ENCODE data around the gene NOTCH2. TPM values are rescaled to one million over a fixed set of nuclear protein-coding genes. Genes with fewer than 3 reads are reported as not detected.

The NOTCH2 gene
- total and polyA plus RNA-seq, 9 of the 15 experiments (the other 6 are each of a cell fraction or from before 2014, with no cell fraction given) = 0.04 to 1.2 (median 0.28) TPM; not detected in 1

- in situ Hi-C loops (cut with MboI) (no loop called here), intact Hi-C loops (cut with micrococcal nuclease) (no loop called here)
- Histone ChIP-seq H3K9me3 (replicated peaks; ENCODE audit: control insufficient read depth, insufficient read depth, low read depth, low read length) (no peaks in the 10 kb centered on the region), H3K79me2 (ENCODE audit: control insufficient read depth, insufficient read depth, low read length) (no peaks in the 10 kb centered on the region), H3K4me1 (replicated peaks in 1 of 2; ENCODE audit: control insufficient read depth in 2 of 2, insufficient read depth in 2 of 2, low read length in 2 of 2) (no peaks in the 10 kb centered on the region), H3K9me1 (ENCODE audit: control insufficient read depth, insufficient read depth, low read length) (no peaks in the 10 kb centered on the region), H3K4me3 (no peak overlapping the region), H4K20me1 (replicated peaks; ENCODE audit: control insufficient read depth, insufficient read depth, low read length) (no peaks in the 10 kb centered on the region), H3K4me2 (ENCODE audit: insufficient read depth, low read length) (no peak overlapping the region), H3K27me3 (ENCODE audit: control insufficient read depth in 2 of 2, insufficient read depth in 2 of 2, low read length in 2 of 2) (peaks cover 0 to 4% of the 10 kb centered on the region in 2 experiments; a peak in 2 of 5 replicates), H2AFZ (ENCODE audit: low read depth, low read length) (no peak overlapping the region), H3K9ac (ENCODE audit: insufficient read depth in 1 of 2, low read depth in 2 of 2, low read length in 2 of 2) (no peak overlapping the region), H3K27ac (ENCODE audit: extremely low read depth, low read depth, low read length) (no peak overlapping the region), H3K36me3 (ENCODE audit: control insufficient read depth, insufficient read depth, low read length) (no peaks in the 10 kb centered on the region)
- no peak for TF ChIP-seq TARDBP (IDR thresholded peaks at IDR 0.05)
- no peak for TF ChIP-seq RBBP5 (IDR thresholded peaks at IDR 0.05; ENCODE audit: borderline replicate concordance, insufficient read depth, low read length, poor library complexity, severe bottlenecking)
- TF ChIP-seq ZBTB1 (CRISPR knock-in tag; IDR thresholded peaks at IDR 0.05; ENCODE audit: borderline replicate concordance, low read depth) = no peak
- TF ChIP-seq MAX (CRISPR knock-in tag; IDR thresholded peaks at IDR 0.05) = no peak
- no peak for TF ChIP-seq MEF2D (tag; conservative IDR thresholded peaks at IDR 0.05; ENCODE audit: low read depth)
- TF ChIP-seq FOXA1 (IDR thresholded peaks at IDR 0.05; ENCODE audit: borderline replicate concordance) = no peak
- no peak for TF ChIP-seq CUX1 (CRISPR knock-in tag; IDR thresholded peaks at IDR 0.05)
- no peak for TF ChIP-seq ELF2 (CRISPR knock-in tag; IDR thresholded peaks at IDR 0.05)
- no peak for TF ChIP-seq UBTF (IDR thresholded peaks at IDR 0.05; ENCODE audit: borderline replicate concordance in 1 of 2, low read depth in 2 of 2, low read length in 2 of 2)
- no peak for TF ChIP-seq NR0B1 (IDR thresholded peaks at IDR 0.05; ENCODE audit: partially characterized antibody)
- no peak for TF ChIP-seq SETDB1 (IDR thresholded peaks at IDR 0.05; ENCODE audit: low read length)
- TF ChIP-seq NFIC (IDR thresholded peaks at IDR 0.05) = no peak
- TF ChIP-seq ARID1B (IDR thresholded peaks at IDR 0.05) = no peak
- no peak for TF ChIP-seq ZNF165 (CRISPR knock-in tag; IDR thresholded peaks at IDR 0.05; ENCODE audit: borderline replicate concordance)
- FAIRE-seq (no peak), ATAC-seq (no peak), DNase-seq (ENCODE audit: extremely low read depth in 1 of 4, low spot score in 3 of 4) (no peak)
- ChIA-PET POLR2A (no interaction called here), CTCF (ENCODE audit: low intra/inter-chr PET ratio) (no interaction called here)
- 0% methylated on average over 1 of the region's 1 CpG for WGBS (ENCODE audit: insufficient coverage, low coverage, missing lambda C conversion rate)
- no TSS peak for BruUV-seq (replicated peaks)
These were observed 84.7 kb downstream of the NOTCH2 start for GRCh38 chr1:119984771-119985170.

Measured in K562 (cell line).